Immature natural killer cell (primary cell): ENCODE data around the gene OPRL1. TPM values are rescaled to one million over a fixed set of nuclear protein-coding genes. Genes with fewer than 3 reads are reported as not detected.
A peak's percentile ranks its signal among the peaks of the same experiment; 100 is the strongest.

Source experiments
- DNase-seq, 3 donors: peaks; one replicate each; pipeline ENCODE4 v3.0.0; 2022; ENCODE audit warnings: mixed read lengths in 1 of 3
- H3K27ac Mint-ChIP-seq, 6 donors: one replicate each; pipeline ENCODE4 v1.8.0; 2020; ENCODE audit warnings: mixed read lengths in 6 of 6, mild to moderate bottlenecking in 5 of 6, inconsistent platforms in 4 of 6, moderate library complexity in 3 of 6
- H3K27me3 Mint-ChIP-seq, 3 donors: one replicate each; pipeline ENCODE4 v1.8.0; 2020 to 2021; ENCODE audit warnings: low read depth in 3 of 3, mild to moderate bottlenecking in 3 of 3, mixed read lengths in 3 of 3, moderate library complexity in 3 of 3, inconsistent platforms in 1 of 3
- H3K36me3 Mint-ChIP-seq, 3 donors: one replicate each; pipeline ENCODE4 v1.8.0; 2020; ENCODE audit warnings: mixed read lengths in 3 of 3, inconsistent platforms in 2 of 3, mild to moderate bottlenecking in 2 of 3
- H3K4me1 Mint-ChIP-seq, 2 donors: one replicate each; pipeline ENCODE4 v1.8.0; 2020; ENCODE audit warnings: inconsistent platforms in 2 of 2, mild to moderate bottlenecking in 2 of 2, mixed read lengths in 2 of 2, moderate library complexity in 1 of 2
- H3K4me3 Mint-ChIP-seq, 5 donors: one replicate each; pipeline ENCODE4 v1.8.0; 2020; ENCODE audit warnings: mild to moderate bottlenecking in 5 of 5, mixed read lengths in 5 of 5, inconsistent platforms in 3 of 5, moderate library complexity in 3 of 5
- H3K9me3 Mint-ChIP-seq, 6 donors: one replicate each; pipeline ENCODE4 v1.8.0; 2020; ENCODE audit warnings: mild to moderate bottlenecking in 6 of 6, mixed read lengths in 6 of 6, inconsistent platforms in 4 of 6, moderate library complexity in 3 of 6
- polyA plus RNA-seq, 3 donors: library from polyadenylated mRNA; unstranded; fragments of 300-500 nt; fragmentation: Illumina TruSeq; gene quantifications; one replicate each; pipeline ENCODE4 v1.2.3, GENCODE V29; 2021

The OPRL1 gene
- polyA plus RNA-seq, 3 donors from 2014 or later, result 0.48 to 1.3 (median 0.73) TPM

DNA sequence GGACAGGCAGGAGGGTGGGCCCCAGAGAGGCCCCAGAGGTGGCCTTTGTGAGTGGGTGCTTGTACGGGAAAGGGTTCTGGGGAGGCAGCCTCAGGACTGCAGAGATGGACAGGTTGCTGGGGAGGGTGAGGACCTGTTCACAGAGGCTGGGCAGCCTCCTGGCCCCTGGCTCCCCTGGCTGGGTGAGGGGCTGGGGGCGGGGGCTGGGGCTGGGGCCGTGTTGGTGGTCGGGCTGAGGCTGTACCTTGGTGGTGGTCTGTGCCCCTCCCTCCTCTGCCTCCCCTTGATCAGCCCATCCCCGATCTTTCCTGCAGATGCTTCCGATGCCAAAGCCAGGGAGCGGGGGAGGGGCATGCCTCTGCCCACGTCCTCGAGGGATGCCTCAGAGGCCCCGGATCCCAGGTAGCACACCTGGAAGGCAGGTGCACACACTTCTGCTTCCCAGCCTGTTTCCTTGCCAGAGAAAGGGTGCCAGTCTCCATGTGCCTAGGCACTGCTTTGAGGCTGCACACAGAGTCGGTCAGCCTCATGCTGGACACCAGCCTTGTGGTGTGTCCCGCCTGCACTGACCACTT, 12.1 kb upstream of the OPRL1 start:
- DNase-seq, result no peak
- peak overlapping the region in 2 of 6 donors; percentile 17 to 55 for H3K27ac Mint-ChIP-seq
- peaks cover 0 to 3% (median 2%) of the 10 kb centered on the region in 3 donors for H3K27me3 Mint-ChIP-seq
- no peak overlapping the region for H3K4me3 Mint-ChIP-seq
- peaks cover 31 to 49% of the 10 kb centered on the region in 2 donors for H3K4me1 Mint-ChIP-seq
- no peaks in the 10 kb centered on the region for H3K9me3 Mint-ChIP-seq
- no peaks in the 10 kb centered on the region for H3K36me3 Mint-ChIP-seq

DNA sequence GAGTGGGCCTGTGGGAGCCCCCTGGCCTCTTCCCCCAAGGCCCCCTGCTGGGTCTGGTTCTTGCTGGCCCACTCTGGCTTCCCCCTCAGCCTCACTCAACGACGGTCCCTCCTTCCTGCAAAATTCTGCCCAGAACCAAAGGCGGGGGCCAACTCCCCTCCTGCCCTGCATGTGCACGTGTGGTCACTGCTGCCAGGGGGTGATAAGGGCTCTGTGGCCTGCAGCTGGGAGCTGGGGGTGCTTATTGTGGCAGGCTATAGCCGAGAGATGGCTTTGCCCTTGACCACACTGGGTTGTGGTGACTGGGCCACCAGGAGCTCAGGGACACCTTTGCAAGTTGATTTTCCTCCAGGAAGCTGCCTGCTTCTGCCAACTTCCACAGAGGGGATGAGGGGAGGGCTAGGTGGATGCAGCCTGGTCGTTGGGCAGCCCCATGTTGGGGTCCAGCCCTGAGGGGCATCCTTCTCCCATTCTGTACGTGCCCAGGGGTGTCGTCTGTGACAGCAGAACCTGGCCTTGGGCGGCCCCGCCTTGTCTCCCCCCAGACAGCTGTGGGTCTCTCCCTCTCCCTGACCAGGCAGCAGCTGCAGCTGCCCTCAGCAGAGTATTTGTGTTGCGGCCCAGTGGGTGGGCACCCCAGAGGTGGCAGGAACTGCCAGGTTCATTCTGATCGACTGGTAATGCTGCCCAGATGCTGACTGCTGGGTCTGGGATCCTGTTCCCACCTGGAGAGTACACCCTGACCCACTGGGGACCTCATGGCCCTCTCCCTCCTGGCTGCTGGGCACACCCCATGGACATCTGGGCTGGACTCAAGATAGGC, 11.3 kb upstream of the OPRL1 start:
- peaks cover 30 to 46% of the 10 kb centered on the region in 2 donors for H3K4me1 Mint-ChIP-seq
- peaks cover 0 to 3% (median 3%) of the 10 kb centered on the region in 3 donors for H3K36me3 Mint-ChIP-seq
- no peak overlapping the region for H3K4me3 Mint-ChIP-seq
- H3K9me3 Mint-ChIP-seq, result no peaks in the 10 kb centered on the region
- peaks cover 0 to 3% (median 2%) of the 10 kb centered on the region in 3 donors for H3K27me3 Mint-ChIP-seq
- DNase-seq, result no peak
- H3K27ac Mint-ChIP-seq, result no peak overlapping the region

DNA sequence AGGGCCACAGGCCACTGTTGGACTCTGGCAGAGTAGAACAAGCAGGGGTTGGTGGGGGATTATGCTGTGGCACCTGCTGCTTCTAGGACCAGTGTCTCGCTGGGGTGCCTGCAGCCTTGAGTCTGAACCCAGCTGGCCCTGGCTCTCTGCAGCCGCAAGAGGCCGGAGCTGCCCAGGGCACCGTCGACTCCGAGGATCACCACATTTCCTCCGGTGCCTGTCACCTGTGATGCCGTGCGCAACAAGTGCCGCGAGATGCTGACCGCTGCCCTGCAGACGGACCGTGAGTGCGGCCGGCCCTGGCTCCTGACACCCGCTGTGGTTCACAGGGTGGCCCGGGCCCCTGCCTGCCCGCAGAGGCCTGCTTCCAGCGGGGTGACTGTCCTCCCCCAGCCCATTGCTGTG, 10.7 kb upstream of the OPRL1 start:
- Mint-ChIP-seq H3K27ac (no peak overlapping the region), H3K27me3 (peaks cover 0 to 3% (median 0%) of the 10 kb centered on the region in 3 donors), H3K4me1 (peaks cover 24 to 40% of the 10 kb centered on the region in 2 donors), H3K4me3 (no peak overlapping the region), H3K36me3 (peaks cover 0 to 3% (median 3%) of the 10 kb centered on the region in 3 donors), H3K9me3 (no peaks in the 10 kb centered on the region)
- DNase-seq, result no peak

DNA sequence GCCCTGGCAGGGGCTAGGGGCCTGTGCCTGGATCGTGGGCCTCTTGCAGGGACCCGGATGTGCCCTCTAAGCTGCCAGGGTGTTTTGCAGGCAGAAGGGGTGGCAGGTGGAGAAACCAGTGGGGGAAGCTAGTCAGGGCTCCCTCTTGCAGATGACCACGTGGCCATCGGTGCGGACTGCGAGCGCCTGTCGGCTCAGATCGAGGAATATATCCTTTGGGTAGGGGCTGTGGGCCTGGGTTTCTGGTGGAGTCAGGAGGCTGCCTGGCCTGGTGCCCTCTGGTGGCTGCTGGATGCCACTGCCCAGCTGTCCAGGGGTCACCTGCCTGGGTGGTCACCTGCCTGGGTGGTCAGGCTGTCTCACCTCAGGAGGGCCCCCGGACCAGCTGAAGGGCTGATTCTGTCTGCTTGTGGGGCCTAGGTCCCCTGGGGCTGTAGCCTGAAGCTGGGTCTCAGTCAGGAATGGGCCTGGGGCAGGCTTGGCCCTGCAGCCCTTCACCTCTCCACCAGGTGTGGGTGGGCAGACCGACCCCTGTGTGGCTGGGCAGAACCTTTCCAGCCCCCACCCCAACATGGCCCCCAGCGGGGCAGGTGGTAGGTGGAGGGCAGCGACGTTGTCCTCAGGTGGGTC, 10.2 kb upstream of the OPRL1 start:
- peak in 1 of 3 donors; percentile 27 for DNase-seq
- Mint-ChIP-seq H3K36me3 (peaks cover 0 to 3% (median 3%) of the 10 kb centered on the region in 3 donors), H3K4me1 (peaks cover 24 to 34% of the 10 kb centered on the region in 2 donors)

DNA sequence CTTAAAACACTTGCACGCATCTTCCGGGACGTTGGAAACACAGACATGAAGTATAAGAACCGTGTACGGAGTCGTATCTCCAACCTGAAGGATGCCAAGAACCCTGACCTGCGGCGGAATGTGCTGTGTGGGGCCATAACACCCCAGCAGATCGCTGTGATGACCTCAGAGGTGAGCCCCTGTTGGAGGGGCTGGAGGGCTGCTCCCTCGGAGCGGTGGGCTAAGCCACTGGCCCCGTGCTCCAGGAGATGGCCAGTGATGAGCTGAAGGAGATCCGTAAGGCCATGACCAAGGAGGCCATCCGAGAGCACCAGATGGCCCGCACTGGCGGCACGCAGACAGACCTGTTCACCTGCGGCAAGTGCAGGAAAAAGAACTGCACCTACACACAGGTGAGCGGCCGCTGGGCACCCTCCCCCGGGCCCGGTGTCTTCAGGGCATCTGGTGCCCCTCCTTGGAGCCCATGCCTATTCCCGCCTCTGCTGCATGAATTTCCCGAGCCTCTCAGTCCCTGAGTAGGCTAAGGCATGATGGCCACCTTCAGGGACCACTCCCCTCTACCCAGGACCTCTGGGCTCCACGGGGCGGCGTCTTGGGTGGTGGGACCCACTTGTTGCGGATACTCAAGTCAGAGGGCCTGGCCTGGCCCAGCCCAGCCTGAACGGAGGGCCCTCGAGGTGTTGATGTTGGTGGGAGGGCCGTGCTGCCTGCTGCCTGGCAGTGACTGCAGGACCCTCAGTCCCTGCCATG, 9.5 kb upstream of the OPRL1 start:
- Mint-ChIP-seq H3K27ac (peak overlapping the region in 1 of 6 donors; percentile 17), H3K4me3 (no peak overlapping the region), H3K4me1 (peaks cover 19 to 30% of the 10 kb centered on the region in 2 donors), H3K27me3 (peaks cover 0 to 3% (median 0%) of the 10 kb centered on the region in 3 donors), H3K36me3 (peaks cover 0 to 3% (median 3%) of the 10 kb centered on the region in 3 donors), H3K9me3 (no peaks in the 10 kb centered on the region)
- no peak for DNase-seq

More for the DNA sequence above, 10.2 kb upstream of the OPRL1 start:
- H3K27ac Mint-ChIP-seq, result no peak overlapping the region
- H3K9me3 Mint-ChIP-seq, result no peaks in the 10 kb centered on the region
- H3K27me3 Mint-ChIP-seq, result peaks cover 0 to 3% (median 0%) of the 10 kb centered on the region in 3 donors
- H3K4me3 Mint-ChIP-seq, result no peak overlapping the region

DNA sequence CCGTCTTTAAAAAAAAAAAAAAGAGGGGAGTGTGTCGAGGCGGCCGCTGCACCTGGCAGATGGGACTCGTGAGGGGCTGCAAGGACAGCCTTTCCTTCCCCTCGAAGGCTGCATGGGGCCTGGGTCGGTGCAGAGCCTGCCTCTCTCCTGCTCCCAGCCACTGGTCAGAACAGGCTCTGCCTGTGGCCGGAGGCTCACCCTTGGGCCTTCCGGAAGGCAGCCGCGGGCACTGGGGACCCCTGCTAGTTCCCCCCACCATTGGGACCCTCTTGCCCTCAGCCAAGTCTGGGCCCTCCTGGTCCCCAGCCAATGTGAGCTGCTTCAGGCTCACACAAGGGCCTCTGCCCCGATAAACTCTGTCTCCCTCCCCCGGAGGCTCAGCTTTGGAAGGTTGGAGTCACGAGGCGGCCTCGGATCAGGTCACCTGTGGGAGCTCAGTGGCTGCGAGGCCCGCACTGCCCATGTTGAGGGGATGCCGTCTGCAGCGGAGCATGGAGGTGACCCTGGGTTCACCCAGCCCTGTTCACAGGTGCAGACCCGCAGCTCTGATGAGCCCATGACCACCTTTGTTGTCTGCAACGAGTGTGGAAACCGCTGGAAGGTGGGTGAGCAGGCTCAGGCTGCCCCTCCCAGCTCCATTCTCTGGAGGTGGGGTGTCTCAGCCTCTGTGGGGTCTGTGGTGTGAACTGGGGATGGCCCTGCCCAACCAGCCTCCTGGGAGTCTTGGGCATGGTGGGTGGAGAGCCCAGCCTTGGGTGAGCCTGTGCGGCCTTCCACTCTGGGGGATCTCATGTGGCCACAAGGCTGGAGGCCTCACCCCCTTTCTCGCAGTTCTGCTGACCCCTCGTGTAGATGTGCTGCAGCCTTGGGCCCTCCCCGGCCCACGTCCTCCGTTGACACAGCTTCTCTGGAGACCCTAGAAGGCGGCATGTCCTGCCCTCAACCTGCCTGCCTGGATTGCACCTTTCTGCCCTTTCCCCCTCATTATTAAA, 8.2 kb upstream of the OPRL1 start:
- H3K9me3 Mint-ChIP-seq, result no peaks in the 10 kb centered on the region
- peaks cover 0 to 3% (median 3%) of the 10 kb centered on the region in 3 donors for H3K36me3 Mint-ChIP-seq

DNA sequence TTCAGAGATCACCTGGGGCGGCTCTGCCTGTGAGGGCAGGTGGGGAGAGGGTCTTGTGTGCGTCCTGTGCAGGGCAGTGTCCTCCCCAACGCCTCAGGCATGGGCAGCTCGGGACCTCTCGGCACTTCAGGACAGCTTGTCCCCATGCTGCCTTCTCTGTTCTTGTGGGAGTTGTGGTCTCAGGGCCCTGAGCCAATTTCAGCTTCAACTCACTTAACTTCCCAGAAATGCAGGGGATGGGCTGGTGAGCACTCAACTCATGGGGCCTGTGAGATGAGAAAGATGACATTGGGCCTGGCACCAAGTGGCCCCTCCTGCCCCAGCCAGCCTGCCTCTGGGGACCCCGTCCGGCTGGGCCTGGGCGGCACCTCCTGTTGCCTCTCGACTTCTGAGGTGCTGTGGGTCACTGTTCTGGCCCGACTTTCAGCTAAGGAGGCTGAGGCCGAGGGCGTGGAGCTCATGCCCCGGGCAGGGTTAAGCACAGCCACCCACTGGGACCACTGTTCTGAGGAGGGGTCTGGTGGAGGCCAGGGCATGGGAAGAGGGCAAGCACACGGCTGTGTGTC, 7.3 kb upstream of the OPRL1 start:
- Mint-ChIP-seq H3K4me3 (no peak overlapping the region), H3K27ac (peak overlapping the region in 1 of 6 donors; percentile 39)

More for the DNA sequence above, 8.2 kb upstream of the OPRL1 start:
- peaks cover 8 to 25% of the 10 kb centered on the region in 2 donors for H3K4me1 Mint-ChIP-seq
- peak overlapping the region in 3 of 6 donors; percentile 24 to 43 (median 39) for H3K27ac Mint-ChIP-seq
- H3K27me3 Mint-ChIP-seq, result no peaks in the 10 kb centered on the region
- no peak overlapping the region for H3K4me3 Mint-ChIP-seq
- DNase-seq, result no peak

DNA sequence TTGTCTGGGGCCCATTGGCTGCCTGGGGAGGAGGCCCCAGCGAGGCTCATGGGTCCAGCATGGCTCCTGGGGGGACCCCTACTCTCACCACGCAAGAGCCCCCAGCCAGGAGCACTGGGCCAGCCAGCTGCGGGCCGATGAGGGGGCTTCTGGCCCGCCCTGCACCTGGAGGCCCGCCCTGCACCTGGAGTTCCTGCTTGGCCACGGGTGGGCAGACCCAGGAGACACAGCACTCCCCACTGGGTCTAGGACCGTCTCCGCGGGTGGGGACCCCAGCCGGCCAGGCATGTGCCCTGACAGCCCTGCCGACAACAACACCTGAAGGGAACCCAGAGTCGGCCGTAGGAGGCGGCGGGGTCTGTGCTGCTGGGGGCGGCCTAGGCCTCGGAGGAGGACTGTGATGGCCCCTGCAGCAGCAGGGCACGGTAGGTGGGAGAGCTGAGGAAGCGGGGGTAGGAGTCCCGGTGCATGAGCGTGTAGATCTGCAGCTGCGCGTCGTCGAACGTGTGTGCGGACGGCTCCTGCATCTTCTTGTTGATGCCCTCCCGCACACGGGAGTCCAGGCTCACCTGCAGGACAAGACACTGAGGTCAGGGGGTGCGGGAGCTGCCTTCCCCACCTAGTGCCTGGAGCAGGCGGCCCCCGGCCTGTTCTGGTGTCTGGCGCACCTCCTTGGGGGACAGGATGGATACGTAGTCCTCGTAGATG, 6.3 kb upstream of the OPRL1 start:
- DNase-seq, result no peak
- Mint-ChIP-seq H3K4me3 (no peak overlapping the region), H3K9me3 (no peaks in the 10 kb centered on the region), H3K27ac (no peak overlapping the region), H3K4me1 (peaks cover 8 to 20% of the 10 kb centered on the region in 2 donors), H3K36me3 (peaks cover 0 to 3% (median 3%) of the 10 kb centered on the region in 3 donors), H3K27me3 (no peaks in the 10 kb centered on the region)

More for the DNA sequence above, 7.3 kb upstream of the OPRL1 start:
- peaks cover 2 to 22% of the 10 kb centered on the region in 2 donors for H3K4me1 Mint-ChIP-seq
- no peaks in the 10 kb centered on the region for H3K9me3 Mint-ChIP-seq
- peaks cover 0 to 3% (median 3%) of the 10 kb centered on the region in 3 donors for H3K36me3 Mint-ChIP-seq
- no peaks in the 10 kb centered on the region for H3K27me3 Mint-ChIP-seq
- DNase-seq, result no peak

DNA sequence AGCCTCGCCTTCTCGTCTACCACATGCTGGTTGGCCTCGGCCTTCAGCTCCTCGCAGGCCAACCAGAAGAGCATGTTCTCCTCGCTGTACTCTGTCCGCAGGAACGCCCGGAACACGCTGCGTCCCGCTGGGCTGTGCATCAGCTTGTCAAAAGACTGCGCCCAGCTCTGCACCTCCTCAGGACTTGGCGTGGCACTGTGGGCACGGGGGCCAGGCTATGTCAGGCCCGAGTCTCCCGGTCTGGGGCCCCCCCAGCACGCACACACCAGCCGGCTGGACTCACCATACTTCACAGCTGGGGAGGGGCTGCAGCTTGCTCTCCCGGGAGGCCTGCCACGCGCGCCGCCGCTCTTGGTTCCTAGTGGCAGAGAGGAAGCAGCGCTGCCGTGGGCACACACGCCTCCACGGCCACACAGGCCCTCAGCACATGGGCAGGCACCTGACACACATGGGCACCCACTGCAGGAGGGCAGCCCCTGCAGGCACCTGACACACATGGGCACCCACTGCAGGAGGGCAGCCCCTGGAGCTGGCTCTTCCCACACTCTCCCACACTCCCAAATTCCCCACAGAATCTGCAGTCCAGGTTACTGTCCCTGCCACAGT, 5.6 kb upstream of the OPRL1 start:
- Mint-ChIP-seq H3K27ac (peak overlapping the region in 1 of 6 donors; percentile 43), H3K4me3 (no peak overlapping the region), H3K4me1 (peaks cover 8 to 18% of the 10 kb centered on the region in 2 donors), H3K27me3 (no peaks in the 10 kb centered on the region), H3K9me3 (no peaks in the 10 kb centered on the region), H3K36me3 (peaks cover 0 to 3% (median 3%) of the 10 kb centered on the region in 3 donors)
- DNase-seq, result no peak

DNA sequence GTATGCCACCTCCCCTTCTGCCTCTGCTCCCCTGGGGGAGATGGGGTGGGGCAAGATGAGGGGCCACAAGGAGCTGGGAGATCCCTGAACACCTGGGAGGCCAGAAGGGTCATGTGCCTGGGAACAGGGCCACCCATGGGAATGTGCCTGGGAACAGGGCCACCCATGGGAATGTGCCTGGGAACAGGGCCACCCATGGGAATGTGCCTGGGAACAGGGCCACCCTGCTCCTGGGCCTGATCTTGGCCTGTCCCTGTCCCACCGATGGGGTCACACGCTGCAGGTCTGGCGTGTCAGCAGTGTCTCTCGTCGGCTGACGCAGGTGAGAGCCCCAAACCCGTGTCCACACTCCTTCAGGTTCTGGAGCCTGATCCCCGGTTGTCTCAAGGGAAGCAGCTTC, 4.9 kb upstream of the OPRL1 start:
- Mint-ChIP-seq H3K27me3 (no peaks in the 10 kb centered on the region), H3K4me3 (no peak overlapping the region), H3K9me3 (no peaks in the 10 kb centered on the region), H3K4me1 (peaks cover 8 to 18% of the 10 kb centered on the region in 2 donors), H3K36me3 (peaks cover 0 to 3% (median 3%) of the 10 kb centered on the region in 3 donors), H3K27ac (peak overlapping the region in 1 of 6 donors; percentile 43)
- DNase-seq, result no peak

DNA sequence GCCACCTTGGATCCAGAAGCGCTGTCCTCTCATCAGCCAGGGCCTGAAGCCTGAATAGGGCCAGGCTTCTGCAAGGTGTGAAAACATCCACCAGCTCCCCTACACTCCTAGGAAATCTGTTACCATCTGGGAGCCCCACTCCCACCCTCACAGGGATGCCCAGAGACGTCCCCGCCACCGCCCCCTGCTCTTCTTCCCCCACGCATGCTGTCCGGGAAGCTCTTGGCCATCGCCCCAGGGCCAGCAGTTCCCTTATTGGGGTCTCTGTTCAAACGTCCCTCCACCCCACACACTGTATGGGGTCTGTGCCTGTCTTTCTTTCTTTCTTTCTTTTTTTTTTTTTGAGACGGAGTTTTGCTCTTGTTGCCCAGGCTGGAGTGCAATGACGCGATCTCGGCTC, 4.3 kb upstream of the OPRL1 start:
- Mint-ChIP-seq H3K4me1 (peaks cover 13 to 23% of the 10 kb centered on the region in 2 donors), H3K27ac (peak overlapping the region in 2 of 6 donors; percentile 23 to 39), H3K36me3 (peaks cover 0 to 3% (median 3%) of the 10 kb centered on the region in 3 donors), H3K9me3 (no peaks in the 10 kb centered on the region), H3K4me3 (peak overlapping the region in 1 of 5 donors; percentile 30), H3K27me3 (peaks cover 0 to 2% (median 0%) of the 10 kb centered on the region in 3 donors)
- no peak for DNase-seq
